ENCODE data around the gene RASSF3.

The RASSF3 gene

GRCh38 chr12:64610079-64610659 is at the start of gene RASSF3:
Gene RASSF3 (plus strand): TSS chr12:64610495. CDS start chr12:64610633, 138 bp downstream.
- peak within 1 kb of the TSS; percentile 88 for H3K4me3 ChIP-seq (ENCODE audit: low read depth, low read length)
- TF ChIP-seq CTCF (IDR thresholded peaks at IDR 0.05; ENCODE audit: low read depth, low read length, missing control alignments), result no peak
- in situ Hi-C loops (cut with HindIII; ENCODE audit: low sequenced_read_pairs), result no loop called here
- no peak for DNase-seq (ENCODE audit: low read depth)

GRCh38 chr12:64561302-64562136 is 48.8 kb upstream of the RASSF3 start:
- TF ChIP-seq CTCF (IDR thresholded peaks at IDR 0.05; ENCODE audit: low read depth, low read length, missing control alignments), result no peak
- no peak overlapping the region for H3K4me3 ChIP-seq (ENCODE audit: low read depth, low read length)
- DNase-seq (ENCODE audit: low read depth), result no peak
- in situ Hi-C loops (cut with HindIII; ENCODE audit: low sequenced_read_pairs), result no loop called here

- no peak for TF ChIP-seq CTCF (IDR thresholded peaks at IDR 0.05; ENCODE audit: low read depth, low read length, missing control alignments)
- in situ Hi-C loops (cut with HindIII; ENCODE audit: low sequenced_read_pairs), result no loop called here
- DNase-seq (ENCODE audit: low read depth), result peak; percentile 9
These were observed 44.2 kb upstream of the RASSF3 start for GRCh38 chr12:64566122-64566521.

GRCh38 chr12:64566831-64567517 is 43.3 kb upstream of the RASSF3 start:
- TF ChIP-seq CTCF (IDR thresholded peaks at IDR 0.05; ENCODE audit: low read depth, low read length, missing control alignments), result no peak
- in situ Hi-C loops (cut with HindIII; ENCODE audit: low sequenced_read_pairs), result no loop called here
- H3K4me3 ChIP-seq (ENCODE audit: low read depth, low read length), result no peak overlapping the region
- DNase-seq (ENCODE audit: low read depth), result no peak

More at GRCh38 chr12:64566122-64566521, 44.2 kb upstream of the RASSF3 start:
- no peak overlapping the region for H3K4me3 ChIP-seq (ENCODE audit: low read depth, low read length)

- TF ChIP-seq CTCF (IDR thresholded peaks at IDR 0.05; ENCODE audit: low read depth, low read length, missing control alignments), result no peak
- in situ Hi-C loops (cut with HindIII; ENCODE audit: low sequenced_read_pairs), result no loop called here
- no peak overlapping the region for H3K4me3 ChIP-seq (ENCODE audit: low read depth, low read length)
- no peak for DNase-seq (ENCODE audit: low read depth)
These were observed 42.7 kb upstream of the RASSF3 start for GRCh38 chr12:64567570-64567969.

GRCh38 chr12:64568298-64568697 is 42.0 kb upstream of the RASSF3 start:
- no peak for TF ChIP-seq CTCF (IDR thresholded peaks at IDR 0.05; ENCODE audit: low read depth, low read length, missing control alignments)
- in situ Hi-C loops (cut with HindIII; ENCODE audit: low sequenced_read_pairs), result no loop called here
- no peak overlapping the region for H3K4me3 ChIP-seq (ENCODE audit: low read depth, low read length)
- DNase-seq (ENCODE audit: low read depth), result no peak
